Keratinocyte (primary cell): Measurements from ENCODE around the gene LHX4. TPM values are rescaled to one million over a fixed set of nuclear protein-coding genes. Genes with fewer than 3 reads are reported as not detected.

Source experiments
- DNase-seq: peaks from one replicate; pipeline ENCODE4 v3.0.0-alpha.2; 2011; ENCODE audit warnings: low read depth, missing footprints, low spot score
- FAIRE-seq: peaks from 2 replicates; lab custom pipeline; 2011; peaks lifted over from hg19 to GRCh38; lab: Jason Lieb, UNC
- H2AFZ ChIP-seq: 2 replicates; pipeline ENCODE4 v1.6.0; 2012; ENCODE audit warnings: low read length, control low read depth, inconsistent platforms; ENCODE audit not compliant: control insufficient read depth
- H3K27ac ChIP-seq: 2 replicates; pipeline ENCODE4 v1.5.1; 2011; ENCODE audit warnings: low read length; ENCODE audit not compliant: control insufficient read depth, insufficient read depth
- H3K27me3 ChIP-seq: 3 replicates; pipeline ENCODE4 v1.6.0; 2011; ENCODE audit warnings: low read length; ENCODE audit not compliant: control insufficient read depth, insufficient read depth; ENCODE audit errors: extremely low read depth
- H3K36me3 ChIP-seq, 2 experiments: 2 replicates in 1 of 2; 3 replicates in 1 of 2; pipeline ENCODE4 v1.5.1; 2011; ENCODE audit warnings: low read length in 2 of 2, mild to moderate bottlenecking in 1 of 2; ENCODE audit not compliant: control insufficient read depth in 2 of 2, insufficient read depth in 2 of 2; ENCODE audit errors: extremely low read depth in 1 of 2
- H3K4me1 ChIP-seq: 3 replicates; pipeline ENCODE4 v1.5.1; 2011; ENCODE audit warnings: low read length; ENCODE audit not compliant: control insufficient read depth, insufficient read depth; ENCODE audit errors: extremely low read depth
- H3K4me2 ChIP-seq: 3 replicates; pipeline ENCODE4 v1.6.0; 2011; ENCODE audit warnings: low read depth, low read length; ENCODE audit not compliant: control insufficient read depth, insufficient read depth; ENCODE audit errors: extremely low read depth
- H3K4me3 ChIP-seq, 3 experiments: fragments of 200-600 bp in 1 of 3; sonication (generic) in 1 of 3; 2 replicates in 2 of 3; 3 replicates in 1 of 3; pipeline ENCODE4 v1.5.1; 2011 to 2016; ENCODE audit warnings: low read length in 3 of 3, mild to moderate bottlenecking in 3 of 3, control low read depth in 2 of 3, inconsistent platforms in 1 of 3, low read depth in 1 of 3, mixed read lengths in 1 of 3, mixed run types in 1 of 3, moderate library complexity in 1 of 3; ENCODE audit not compliant: control insufficient read depth in 2 of 3, insufficient read depth in 2 of 3; ENCODE audit errors: extremely low read depth in 1 of 3
- H3K79me2 ChIP-seq: 2 replicates; pipeline ENCODE4 v1.6.0; 2012; ENCODE audit warnings: low read length; ENCODE audit not compliant: control insufficient read depth, insufficient read depth
- H3K9ac ChIP-seq: 3 replicates; pipeline ENCODE4 v1.6.0; 2011; ENCODE audit warnings: low read length; ENCODE audit not compliant: control insufficient read depth, insufficient read depth; ENCODE audit errors: extremely low read depth
- H3K9me1 ChIP-seq: 3 replicates; pipeline ENCODE4 v1.6.0; 2011; ENCODE audit warnings: low read length; ENCODE audit not compliant: control insufficient read depth, insufficient read depth; ENCODE audit errors: extremely low read depth
- H3K9me3 ChIP-seq: 2 replicates; pipeline ENCODE4 v1.5.1; 2012; ENCODE audit warnings: low read depth, low read length; ENCODE audit not compliant: control insufficient read depth
- H4K20me1 ChIP-seq: 3 replicates; pipeline ENCODE4 v1.6.0; 2011; ENCODE audit warnings: low read length; ENCODE audit not compliant: control insufficient read depth, insufficient read depth; ENCODE audit errors: extremely low read depth
- EZH2 ChIP-seq: IDR thresholded peaks from one replicate; pipeline ENCODE4 v1.6.1; 2012; ENCODE audit warnings: inconsistent platforms, mild to moderate bottlenecking, low read length, moderate library complexity
- dilution Hi-C: fragments of 300-500 bp; cut with MboI; formaldehyde crosslinking; loops from one replicate; pipeline ENCODE4 v1.7.0; 2020; ENCODE audit warnings: low sequenced_read_pairs; ENCODE audit not compliant: extremely low pct_ligation_motif_present
- polyA plus RNA-seq, 5 experiments: library from polyadenylated mRNA; depleted of rRNA in 3 of 5; stranded (reverse) in 3 of 5; stranded (forward) in 1 of 5; unstranded in 1 of 5; fragments of >200 nt; gene quantifications; 1 replicate in 1 of 5; 2 replicates in 3 of 5; 3 replicates in 1 of 5; pipeline versions ENCODE4 v1.2.1 to v1.2.3, GENCODE V29; 2011 to 2012; ENCODE audit warnings: missing spikeins in 2 of 5, low read depth in 1 of 5, low replicate concordance in 1 of 5
- TF ChIP-seq, protein P1 (sequence below), 3 experiments: IDR thresholded peaks in 1 of 3; conservative IDR thresholded peaks in 1 of 3; optimal IDR thresholded peaks in 1 of 3; 2 replicates in 2 of 3; 3 replicates in 1 of 3; pipeline versions ENCODE3 to v1.5.1; 2011; ENCODE audit warnings: low read length in 3 of 3, mild to moderate bottlenecking in 3 of 3, moderate library complexity in 2 of 3, control low read depth in 1 of 3, inconsistent platforms in 1 of 3; ENCODE audit not compliant: insufficient read depth in 2 of 3; ENCODE audit errors: extremely low read depth in 1 of 3

The LHX4 gene
- polyA plus RNA-seq, 1 donor (not counting 4 experiments of a cell fraction or from before 2014, with no cell fraction given): not detected

- no peak for DNase-seq
- Histone ChIP-seq H2AFZ (no peak overlapping the region), H3K79me2 (no peaks in the 10 kb centered on the region), H3K4me3 (no peak overlapping the region), H3K36me3 (no peaks in the 10 kb centered on the region), H3K27me3 (peaks cover 23% of the 10 kb centered on the region), H3K27ac (no peak overlapping the region), H3K9me1 (no peaks in the 10 kb centered on the region), H3K4me1 (no peaks in the 10 kb centered on the region), H3K9ac (no peak overlapping the region), H3K4me2 (no peak overlapping the region), H4K20me1 (no peaks in the 10 kb centered on the region), H3K9me3 (no peaks in the 10 kb centered on the region)
- FAIRE-seq: no peak
- dilution Hi-C loops: no loop called here
- TF ChIP-seq EZH2: no peak
- TF ChIP-seq, protein P1, sequence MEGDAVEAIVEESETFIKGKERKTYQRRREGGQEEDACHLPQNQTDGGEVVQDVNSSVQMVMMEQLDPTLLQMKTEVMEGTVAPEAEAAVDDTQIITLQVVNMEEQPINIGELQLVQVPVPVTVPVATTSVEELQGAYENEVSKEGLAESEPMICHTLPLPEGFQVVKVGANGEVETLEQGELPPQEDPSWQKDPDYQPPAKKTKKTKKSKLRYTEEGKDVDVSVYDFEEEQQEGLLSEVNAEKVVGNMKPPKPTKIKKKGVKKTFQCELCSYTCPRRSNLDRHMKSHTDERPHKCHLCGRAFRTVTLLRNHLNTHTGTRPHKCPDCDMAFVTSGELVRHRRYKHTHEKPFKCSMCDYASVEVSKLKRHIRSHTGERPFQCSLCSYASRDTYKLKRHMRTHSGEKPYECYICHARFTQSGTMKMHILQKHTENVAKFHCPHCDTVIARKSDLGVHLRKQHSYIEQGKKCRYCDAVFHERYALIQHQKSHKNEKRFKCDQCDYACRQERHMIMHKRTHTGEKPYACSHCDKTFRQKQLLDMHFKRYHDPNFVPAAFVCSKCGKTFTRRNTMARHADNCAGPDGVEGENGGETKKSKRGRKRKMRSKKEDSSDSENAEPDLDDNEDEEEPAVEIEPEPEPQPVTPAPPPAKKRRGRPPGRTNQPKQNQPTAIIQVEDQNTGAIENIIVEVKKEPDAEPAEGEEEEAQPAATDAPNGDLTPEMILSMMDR (optimal IDR thresholded peaks at IDR 0.05 in 1 of 3, IDR thresholded peaks at IDR 0.05 in 1 of 3, conservative IDR thresholded peaks at IDR 0.05 in 1 of 3; ENCODE audit: extremely low read depth in 1 of 3, insufficient read depth in 2 of 3, low read length in 3 of 3): no peak
Measured at GRCh38 chr1:180254496-180254819, 24.4 kb downstream of the LHX4 start.

- TF ChIP-seq EZH2: no peak
- TF ChIP-seq, protein P1 (optimal IDR thresholded peaks at IDR 0.05 in 1 of 3, IDR thresholded peaks at IDR 0.05 in 1 of 3, conservative IDR thresholded peaks at IDR 0.05 in 1 of 3; ENCODE audit: extremely low read depth in 1 of 3, insufficient read depth in 2 of 3, low read length in 3 of 3): no peak
- Histone ChIP-seq H4K20me1 (no peaks in the 10 kb centered on the region), H3K9me3 (no peaks in the 10 kb centered on the region), H3K79me2 (no peaks in the 10 kb centered on the region), H3K9ac (no peak overlapping the region), H3K4me1 (no peaks in the 10 kb centered on the region), H3K36me3 (no peaks in the 10 kb centered on the region), H3K9me1 (no peaks in the 10 kb centered on the region), H3K27ac (no peak overlapping the region), H3K4me2 (no peak overlapping the region), H2AFZ (no peak overlapping the region), H3K27me3 (peaks cover 27% of the 10 kb centered on the region), H3K4me3 (no peak overlapping the region)
- DNase-seq (no peak), FAIRE-seq (no peak)
- dilution Hi-C loops: no loop called here
Measured at GRCh38 chr1:180254854-180255253, 24.8 kb downstream of the LHX4 start.
